ENCODE results near the gene CSPG4.

GRCh38 chr15:75669191-75669878 is 43.3 kb downstream of the CSPG4 start:
- TF ChIP-seq, protein P1, sequence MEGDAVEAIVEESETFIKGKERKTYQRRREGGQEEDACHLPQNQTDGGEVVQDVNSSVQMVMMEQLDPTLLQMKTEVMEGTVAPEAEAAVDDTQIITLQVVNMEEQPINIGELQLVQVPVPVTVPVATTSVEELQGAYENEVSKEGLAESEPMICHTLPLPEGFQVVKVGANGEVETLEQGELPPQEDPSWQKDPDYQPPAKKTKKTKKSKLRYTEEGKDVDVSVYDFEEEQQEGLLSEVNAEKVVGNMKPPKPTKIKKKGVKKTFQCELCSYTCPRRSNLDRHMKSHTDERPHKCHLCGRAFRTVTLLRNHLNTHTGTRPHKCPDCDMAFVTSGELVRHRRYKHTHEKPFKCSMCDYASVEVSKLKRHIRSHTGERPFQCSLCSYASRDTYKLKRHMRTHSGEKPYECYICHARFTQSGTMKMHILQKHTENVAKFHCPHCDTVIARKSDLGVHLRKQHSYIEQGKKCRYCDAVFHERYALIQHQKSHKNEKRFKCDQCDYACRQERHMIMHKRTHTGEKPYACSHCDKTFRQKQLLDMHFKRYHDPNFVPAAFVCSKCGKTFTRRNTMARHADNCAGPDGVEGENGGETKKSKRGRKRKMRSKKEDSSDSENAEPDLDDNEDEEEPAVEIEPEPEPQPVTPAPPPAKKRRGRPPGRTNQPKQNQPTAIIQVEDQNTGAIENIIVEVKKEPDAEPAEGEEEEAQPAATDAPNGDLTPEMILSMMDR (IDR thresholded peaks at IDR 0.05; ENCODE audit: low read length), result no peak
- TF ChIP-seq EZH2 (optimal IDR thresholded peaks at IDR 0.05; ENCODE audit: low read depth, low read length), result no peak
- no peak for TF ChIP-seq EZH2phosphoT487 (IDR thresholded peaks at IDR 0.05; ENCODE audit: low read length)

Data from MM.1S (cell line).